Type B pancreatic cell (in vitro differentiated cells): ENCODE data around the gene RPA3. TPM values are rescaled to one million over a fixed set of nuclear protein-coding genes. Genes with fewer than 3 reads are reported as not detected.

ENCODE experiments used
- DNase-seq: peaks from one replicate; pipeline ENCODE4 v3.0.0; 2021; ENCODE audit warnings: mixed read lengths; ENCODE audit not compliant: unreplicated experiment; ENCODE audit errors: extremely low spot score
- H3K27ac Mint-ChIP-seq: 2 replicates; pipeline ENCODE4 v1.8.0; 2021; ENCODE audit warnings: mild to moderate bottlenecking, mixed read lengths
- H3K27me3 Mint-ChIP-seq: 2 replicates; pipeline ENCODE4 v1.8.0; 2021; ENCODE audit warnings: mixed read lengths
- H3K36me3 Mint-ChIP-seq: 2 replicates; pipeline ENCODE4 v1.8.0; 2021; ENCODE audit warnings: mixed read lengths
- H3K4me1 Mint-ChIP-seq: one replicate; pipeline ENCODE4 v1.8.0; 2021; ENCODE audit warnings: mixed read lengths; ENCODE audit not compliant: unreplicated experiment
- H3K4me3 Mint-ChIP-seq: 2 replicates; pipeline ENCODE4 v1.8.0; 2021; ENCODE audit warnings: mild to moderate bottlenecking, mixed read lengths
- H3K9me3 Mint-ChIP-seq: 2 replicates; pipeline ENCODE4 v1.8.0; 2021; ENCODE audit warnings: mixed read lengths
- CTCF ChIP-seq: fragments of 200-600 bp; sonication (generic); conservative IDR thresholded peaks from 2 replicates; pipeline ENCODE4 v1.5.0; 2021; ENCODE audit warnings: antibody characterized with exemption, mild to moderate bottlenecking
- total RNA-seq: library from RNA; stranded (reverse); gene quantifications from 2 replicates; pipeline ENCODE4 v1.2.1, GENCODE V29; 2021; ENCODE audit warnings: low replicate concordance

The RPA3 gene
- total RNA-seq, 1 donor from 2014 or later = 42.3 TPM

DNA sequence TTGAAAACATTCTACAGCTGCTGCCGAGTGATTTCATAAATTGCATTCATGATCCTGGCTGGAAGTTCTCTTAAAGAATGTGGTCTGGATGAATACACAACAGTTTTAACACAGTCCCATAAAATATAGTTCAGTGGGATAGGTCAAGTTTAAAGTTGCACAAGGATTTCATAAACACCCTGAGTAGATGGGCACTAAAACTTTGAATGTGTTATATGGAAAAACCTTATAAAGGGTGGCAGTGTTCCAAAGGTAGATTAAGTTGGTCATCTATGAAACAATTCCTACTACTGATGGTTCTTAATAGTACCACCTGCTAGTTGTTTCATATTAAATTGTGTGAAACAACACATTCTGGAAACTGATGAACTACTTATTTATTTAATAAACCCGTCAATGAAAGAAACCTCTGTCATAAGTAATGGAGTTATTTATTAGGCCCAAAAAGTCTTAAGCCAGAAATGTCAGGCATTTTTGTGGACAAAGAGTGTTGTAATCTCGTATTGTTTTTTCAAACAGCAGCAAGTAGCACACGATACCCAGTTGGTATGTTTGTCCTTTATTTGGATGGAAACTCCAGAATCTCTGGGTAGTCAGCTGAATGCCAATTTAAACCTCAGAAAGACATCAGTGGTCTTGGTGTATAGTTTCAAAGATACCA lies 14.3 kb upstream of the RPA3 start:
- no peak overlapping the region for H3K4me3 Mint-ChIP-seq
- peaks cover 4% of the 10 kb centered on the region for H3K36me3 Mint-ChIP-seq
- DNase-seq = no peak
- peaks cover 4% of the 10 kb centered on the region for H3K9me3 Mint-ChIP-seq
- H3K27me3 Mint-ChIP-seq = no peaks in the 10 kb centered on the region
- peaks cover 12% of the 10 kb centered on the region for H3K4me1 Mint-ChIP-seq
- no peak overlapping the region for H3K27ac Mint-ChIP-seq
- TF ChIP-seq CTCF = no peak

- no peak for TF ChIP-seq CTCF
- DNase-seq = no peak
- Mint-ChIP-seq H3K27ac (no peak overlapping the region), H3K9me3 (peaks cover 9% of the 10 kb centered on the region), H3K36me3 (peaks cover 4% of the 10 kb centered on the region), H3K27me3 (no peaks in the 10 kb centered on the region), H3K4me3 (no peak overlapping the region), H3K4me1 (peaks cover 6% of the 10 kb centered on the region)
Observed at GRCh38 chr7:7731732-7732131, 13.3 kb upstream of the RPA3 start.

DNA sequence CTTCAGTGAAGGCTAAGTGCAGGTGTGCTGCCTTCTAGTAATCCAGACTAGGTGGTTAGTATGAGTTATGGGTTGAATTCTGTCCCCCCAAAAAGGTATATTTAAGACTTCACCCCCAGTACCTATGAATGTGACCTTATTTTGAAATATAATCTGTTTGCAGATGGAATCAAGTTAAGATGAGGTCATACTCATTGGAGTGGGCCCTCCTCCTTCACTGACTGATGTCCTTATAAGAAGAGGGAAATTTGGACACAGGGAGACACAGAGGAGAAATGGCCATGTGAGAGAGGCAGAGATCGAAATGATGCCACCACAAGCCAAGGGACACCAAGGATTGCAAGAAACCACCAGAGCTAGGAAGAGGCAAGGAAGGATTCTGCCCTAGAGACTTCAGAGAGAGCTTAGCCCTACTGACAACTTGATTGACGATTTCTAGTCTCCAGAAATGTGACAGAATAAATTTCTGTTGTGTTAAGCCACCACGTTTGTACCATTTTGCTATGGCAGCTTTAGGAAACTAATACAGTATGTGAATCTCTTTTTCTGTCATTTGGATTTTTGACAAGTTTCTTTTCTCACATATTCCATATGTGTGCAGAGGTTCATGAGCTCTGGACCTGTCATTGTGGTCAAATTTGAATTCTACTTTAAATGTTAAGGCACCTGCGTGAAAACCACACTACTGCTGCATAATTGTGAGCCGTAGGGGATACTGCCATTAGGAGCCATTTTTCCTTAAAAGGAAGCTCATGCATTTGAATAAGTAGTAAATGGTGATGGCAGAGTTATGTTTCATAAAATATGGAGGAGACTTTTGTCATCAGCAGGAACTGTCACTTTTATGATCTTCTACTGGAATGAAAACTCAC lies 2.6 kb upstream of the RPA3 start:
- Mint-ChIP-seq H3K36me3 (peaks cover 3% of the 10 kb centered on the region), H3K4me1 (no peaks in the 10 kb centered on the region), H3K27me3 (no peaks in the 10 kb centered on the region), H3K4me3 (no peak overlapping the region), H3K27ac (no peak overlapping the region), H3K9me3 (no peaks in the 10 kb centered on the region)
- DNase-seq = no peak
- TF ChIP-seq CTCF = no peak

- H3K36me3 Mint-ChIP-seq = peaks cover 3% of the 10 kb centered on the region
- no peak overlapping the region for H3K4me3 Mint-ChIP-seq
- no peaks in the 10 kb centered on the region for H3K27me3 Mint-ChIP-seq
- DNase-seq = no peak
- no peaks in the 10 kb centered on the region for H3K4me1 Mint-ChIP-seq
- no peaks in the 10 kb centered on the region for H3K9me3 Mint-ChIP-seq
- no peak for TF ChIP-seq CTCF
- no peak overlapping the region for H3K27ac Mint-ChIP-seq
Observed at GRCh38 chr7:7720193-7720592, 1.8 kb upstream of the RPA3 start.

GRCh38 chr7:7719236-7719635 lies 829 bp upstream of the RPA3 start:
- no peaks in the 10 kb centered on the region for H3K4me1 Mint-ChIP-seq
- H3K4me3 Mint-ChIP-seq = no peak overlapping the region
- peaks cover 3% of the 10 kb centered on the region for H3K36me3 Mint-ChIP-seq
- TF ChIP-seq CTCF = no peak
- H3K27me3 Mint-ChIP-seq = no peaks in the 10 kb centered on the region
- H3K27ac Mint-ChIP-seq = no peak overlapping the region
- DNase-seq = no peak
- H3K9me3 Mint-ChIP-seq = no peaks in the 10 kb centered on the region
